Skeletal muscle satellite cell (primary cell): Measurements from ENCODE around the gene BBS4. TPM values are rescaled to one million over a fixed set of nuclear protein-coding genes. Genes with fewer than 3 reads are reported as not detected.

Experiments
- H3K27me3 ChIP-seq: 2 replicates; pipeline ENCODE4 v1.7.0; 2013; ENCODE audit warnings: low read length; ENCODE audit not compliant: control insufficient read depth, insufficient read depth
- H3K36me3 ChIP-seq: 2 replicates; pipeline ENCODE4 v1.7.0; 2013; ENCODE audit warnings: mild to moderate bottlenecking, control low read depth, low read length; ENCODE audit not compliant: insufficient read depth
- H3K4me1 ChIP-seq: 2 replicates; pipeline ENCODE4 v1.7.0; 2013; ENCODE audit warnings: low read length; ENCODE audit not compliant: control insufficient read depth, insufficient read depth
- H3K4me2 ChIP-seq: 2 replicates; pipeline ENCODE4 v1.7.0; 2013; ENCODE audit warnings: mild to moderate bottlenecking, low read length
- H3K4me3 ChIP-seq: 2 replicates; pipeline ENCODE4 v1.7.0; 2013; ENCODE audit warnings: low read length
- H3K9ac ChIP-seq: 2 replicates; pipeline ENCODE4 v1.7.0; 2013; ENCODE audit warnings: mild to moderate bottlenecking, low read depth, low read length, moderate library complexity
- H3K9me3 ChIP-seq: replicated peaks from 2 replicates; pipeline ENCODE4 v1.7.0; 2013; ENCODE audit warnings: mild to moderate bottlenecking, control low read depth, low read length
- small RNA-seq: library from RNA; depleted of rRNA; stranded (forward); fragments of <200 nt; gene quantifications from one replicate; pipeline ENCODE3, GENCODE V24; 2012

Gene BBS4

GRCh38 chr15:72785841-72786240, 99.8 kb downstream of the BBS4 start:
- Histone ChIP-seq H3K4me1 (peaks cover 19% of the 10 kb centered on the region), H3K36me3 (no peaks in the 10 kb centered on the region), H3K9me3 (no peaks in the 10 kb centered on the region), H3K4me3 (no peak overlapping the region), H3K4me2 (no peak overlapping the region), H3K27me3 (no peaks in the 10 kb centered on the region), H3K9ac (no peak overlapping the region)

- H3K36me3 ChIP-seq: no peaks in the 10 kb centered on the region
- no peak overlapping the region for H3K9ac ChIP-seq
- H3K4me1 ChIP-seq: peaks cover 19% of the 10 kb centered on the region
- H3K27me3 ChIP-seq: no peaks in the 10 kb centered on the region
- no peak overlapping the region for H3K4me3 ChIP-seq
- H3K9me3 ChIP-seq: no peaks in the 10 kb centered on the region
- no peak overlapping the region for H3K4me2 ChIP-seq
Measured at GRCh38 chr15:72786242-72786641, 100.2 kb downstream of the BBS4 start.

- Histone ChIP-seq H3K9ac (no peak overlapping the region), H3K27me3 (no peaks in the 10 kb centered on the region), H3K36me3 (no peaks in the 10 kb centered on the region), H3K4me3 (no peak overlapping the region), H3K4me1 (peaks cover 18% of the 10 kb centered on the region), H3K9me3 (no peaks in the 10 kb centered on the region), H3K4me2 (no peak overlapping the region)
Measured at GRCh38 chr15:72786676-72787345, 100.8 kb downstream of the BBS4 start.

GRCh38 chr15:72787526-72787925, 101.5 kb downstream of the BBS4 start:
- Histone ChIP-seq H3K27me3 (no peaks in the 10 kb centered on the region), H3K4me1 (peaks cover 15% of the 10 kb centered on the region), H3K9me3 (no peaks in the 10 kb centered on the region), H3K36me3 (no peaks in the 10 kb centered on the region), H3K4me3 (no peak overlapping the region), H3K4me2 (no peak overlapping the region), H3K9ac (no peak overlapping the region)

Small RNA genes lying within 50 kb of the gene (small RNA-seq; reads per million reads assigned to genes)
- gene RN7SL853P: not detected
